Lung (tissue), 12 donors: ENCODE data around the gene XXYLT1. TPM values are rescaled to one million over a fixed set of nuclear protein-coding genes. Genes with fewer than 3 reads are reported as not detected.

Experiments used
- ATAC-seq: fragments of 200-7000 bp; cut with Tn5 transposase; one replicate; pipeline ENCODE4 v1.9.1; 2020; ENCODE audit warnings: moderate number of reproducible peaks; ENCODE audit not compliant: insufficient read depth, low FRiP score
- DNase-seq, 3 donors: peaks; one replicate each; pipeline ENCODE4 v3.0.0-alpha.2; 2013 to 2017
- H3K27ac ChIP-seq, 2 donors: one replicate each; pipeline ENCODE4 v1.5.1; 2013; ENCODE audit warnings: mild to moderate bottlenecking in 2 of 2, moderate library complexity in 2 of 2, control low read depth in 1 of 2, inconsistent platforms in 1 of 2, low read depth in 1 of 2, low read length in 1 of 2
- H3K27me3 ChIP-seq, 3 donors: one replicate each; pipeline ENCODE4 v1.5.1; 2013; ENCODE audit warnings: low read length in 2 of 3; ENCODE audit not compliant: control insufficient read depth in 3 of 3, insufficient read depth in 3 of 3
- H3K36me3 ChIP-seq, 4 donors: one replicate each; pipeline ENCODE4 v1.5.1; 2013; ENCODE audit warnings: low read length in 4 of 4, mild to moderate bottlenecking in 1 of 4, moderate library complexity in 1 of 4; ENCODE audit not compliant: control insufficient read depth in 4 of 4, insufficient read depth in 4 of 4
- H3K4me1 ChIP-seq, 5 donors: one replicate each; pipeline ENCODE4 v1.5.1; 2013; ENCODE audit warnings: low read length in 5 of 5, mild to moderate bottlenecking in 2 of 5, moderate library complexity in 1 of 5; ENCODE audit not compliant: control insufficient read depth in 5 of 5, insufficient read depth in 5 of 5
- H3K4me3 ChIP-seq: one replicate; pipeline ENCODE4 v1.5.1; 2013; ENCODE audit warnings: mild to moderate bottlenecking, control low read depth, moderate library complexity
- H3K9ac ChIP-seq, 2 donors: one replicate each; pipeline ENCODE4 v1.5.1; 2013; ENCODE audit warnings: low read length in 2 of 2, control low read depth in 1 of 2; ENCODE audit not compliant: insufficient read depth in 1 of 2
- H3K9me3 ChIP-seq, 4 donors: one replicate each; pipeline ENCODE4 v1.5.1; 2013; ENCODE audit warnings: low read length in 3 of 4, mild to moderate bottlenecking in 1 of 4, moderate library complexity in 1 of 4; ENCODE audit not compliant: control insufficient read depth in 4 of 4, insufficient read depth in 3 of 4
- CTCF ChIP-seq: IDR thresholded peaks from 2 replicates; pipeline ENCODE4 v1.5.1; 2012; ENCODE audit warnings: mild to moderate bottlenecking; ENCODE audit errors: control extremely low read depth, extremely low read depth
- WGBS, 2 donors: extraction: QIAGEN DNeasy Blood & Tissue Kit; methylation state at CpG; one replicate each; pipeline ENCODE4 v1.1.7; 2013; 5-methylcytosine and 5-hydroxymethylcytosine counted together
- polyA plus RNA-seq, 2 donors: library from polyadenylated mRNA; stranded (reverse); fragments of 200-250 nt; gene quantifications; one replicate each; pipeline ENCODE4 v1.2.1, GENCODE V29; 2013
- total RNA-seq, 2 donors: library from RNA; depleted of rRNA in 1 of 2; stranded (reverse); fragments of >200 nt in 1 of 2; gene quantifications; one replicate each; pipeline ENCODE4 v1.2.1, GENCODE V29; 2014 to 2021
- donor health status: control.
- donor health status: control.
- donor health status: Bipolar disorder and iron deficiency.
- donor health status: healthy.
- donor health status: DM: yes; HTN: yes; CAD: no.

The XXYLT1 gene
- total and polyA plus RNA-seq, 4 donors = 4.7 to 15.4 (median 11.4) TPM

- DNase-seq (no peak), ATAC-seq (no peak)
- H3K27me3 ChIP-seq = no peaks in the 10 kb centered on the region
- no peak overlapping the region for H3K9ac ChIP-seq
- H3K4me3 ChIP-seq = no peak overlapping the region
- H3K27ac ChIP-seq = no peak overlapping the region
- TF ChIP-seq CTCF = no peak
- H3K36me3 ChIP-seq = peaks cover 0 to 4% (median 0%) of the 10 kb centered on the region in 4 donors
- 86 to 91% methylated on average over 5 of the region's 5 CpGs for WGBS, 2 donors
- H3K4me1 ChIP-seq = peaks cover 0 to 11% (median 0%) of the 10 kb centered on the region in 5 donors
- H3K9me3 ChIP-seq = no peaks in the 10 kb centered on the region
Observed at GRCh38 chr3:195143221-195143620, 127.7 kb downstream of the XXYLT1 start.

- ATAC-seq (no peak), DNase-seq (no peak)
- Histone ChIP-seq H3K27ac (no peak overlapping the region), H3K4me3 (no peak overlapping the region), H3K9ac (no peak overlapping the region), H3K9me3 (no peaks in the 10 kb centered on the region), H3K27me3 (no peaks in the 10 kb centered on the region), H3K36me3 (peaks cover 0 to 4% (median 0%) of the 10 kb centered on the region in 4 donors), H3K4me1 (peaks cover 0 to 11% (median 0%) of the 10 kb centered on the region in 5 donors)
- no peak for TF ChIP-seq CTCF
- WGBS, 2 donors = 98 to 99% methylated on average over 10 of the region's 10 CpGs
Observed at GRCh38 chr3:195142519-195142918, 128.4 kb downstream of the XXYLT1 start.

- no peaks in the 10 kb centered on the region for H3K9me3 ChIP-seq
- H3K4me3 ChIP-seq = no peak overlapping the region
- DNase-seq (no peak), ATAC-seq (no peak)
- no peak for TF ChIP-seq CTCF
- peaks cover 0 to 4% (median 0%) of the 10 kb centered on the region in 5 donors for H3K4me1 ChIP-seq
- no peak overlapping the region for H3K9ac ChIP-seq
- no peak overlapping the region for H3K27ac ChIP-seq
- 86 to 89% methylated on average over 12 of the region's 12 CpGs for WGBS, 2 donors
- H3K27me3 ChIP-seq = no peaks in the 10 kb centered on the region
- peaks cover 0 to 4% (median 0%) of the 10 kb centered on the region in 4 donors for H3K36me3 ChIP-seq
Observed at GRCh38 chr3:195140816-195141793, 129.9 kb downstream of the XXYLT1 start.
